Embryonic facial prominence (tissue), 1 donor: Measurements from ENCODE around the gene CISD1.
A peak's percentile ranks its signal among the peaks of the same experiment; 100 is the strongest.

Experiments
- DNase-seq: peaks from one replicate; pipeline ENCODE4 v3.0.0-alpha.2; 2016; ENCODE audit errors: extremely low spot score

The CISD1 gene

GRCh38 chr10:58311026-58311425, 42.1 kb downstream of the CISD1 start:
- no peak for DNase-seq

- DNase-seq, result no peak
Observed at GRCh38 chr10:58316874-58317273, 47.9 kb downstream of the CISD1 start.

- DNase-seq, result no peak
Observed at GRCh38 chr10:58318346-58318745, 49.4 kb downstream of the CISD1 start.

GRCh38 chr10:58319599-58319998, 50.6 kb downstream of the CISD1 start:
- DNase-seq, result no peak

GRCh38 chr10:58320351-58321049, 51.5 kb downstream of the CISD1 start:
- no peak for DNase-seq

GRCh38 chr10:58322072-58322834, 53.3 kb downstream of the CISD1 start:
- no peak for DNase-seq

- DNase-seq, result no peak
Observed at GRCh38 chr10:58322835-58323209, 53.9 kb downstream of the CISD1 start.

- DNase-seq, result no peak
Observed at GRCh38 chr10:58326967-58327381, 58.0 kb downstream of the CISD1 start.

- DNase-seq, result no peak
Observed at GRCh38 chr10:58328233-58328632, 59.3 kb downstream of the CISD1 start.

- no peak for DNase-seq
Observed at GRCh38 chr10:58330431-58330830, 61.5 kb downstream of the CISD1 start.

- DNase-seq, result no peak
Observed at GRCh38 chr10:58331646-58332045, 62.7 kb downstream of the CISD1 start.

GRCh38 chr10:58334817-58335305, 65.9 kb downstream of the CISD1 start, which contains the start of gene UBE2D1:
TSS of gene UBE2D1 (plus strand) at chr10:58335006. CDS start at chr10:58335202, 196 bp downstream.
- peak; percentile 40 for DNase-seq

GRCh38 chr10:58335306-58336005, 66.5 kb downstream of the CISD1 start:
- DNase-seq, result no peak

GRCh38 chr10:58336242-58336641, 67.3 kb downstream of the CISD1 start:
- DNase-seq, result no peak
